HepG2 (cell line): ENCODE measurements around the gene GSK3A. TPM values are rescaled to one million over a fixed set of nuclear protein-coding genes. Genes with fewer than 3 reads are reported as not detected.
A peak's percentile ranks its signal among the peaks of the same experiment; 100 is the strongest.

Experiments used
- BORCS8-MEF2B ChIP-seq: sonication (generic); formaldehyde crosslinking; IDR thresholded peaks from 2 replicates; pipeline ENCODE4 v1.8.0; 2022; ENCODE audit warnings: mild to moderate bottlenecking, missing genetic modification reagents
- E2F5 ChIP-seq: sonication (generic); formaldehyde crosslinking; conservative IDR thresholded peaks from 2 replicates; pipeline ENCODE4 v1.4.0; 2020; ENCODE audit warnings: missing genetic modification reagents
- EZH2 ChIP-seq: conservative IDR thresholded peaks from 2 replicates; pipeline ENCODE4 v1.6.1; 2012; ENCODE audit warnings: mild to moderate bottlenecking, low read depth, low read length, moderate library complexity
- FOXO4 ChIP-seq: sonication (generic); formaldehyde crosslinking; conservative IDR thresholded peaks from 2 replicates; pipeline ENCODE4 v1.8.1; 2023; ENCODE audit warnings: missing genetic modification reagents
- FOXP1 ChIP-seq, 2 experiments: fragments of 450-650 bp in 1 of 2; IDR thresholded peaks; 2 replicates each; pipeline ENCODE4 v1.6.1; 2017 to 2018; ENCODE audit warnings: antibody characterized with exemption in 1 of 2
- HNF1A ChIP-seq, 2 experiments: sonication (generic) in 1 of 2; formaldehyde crosslinking in 1 of 2; IDR thresholded peaks; 2 replicates each; pipeline versions ENCODE4 v1.4.0 to v1.6.1; 2016 to 2020; ENCODE audit warnings: borderline replicate concordance in 1 of 2, low read depth in 1 of 2, mild to moderate bottlenecking in 1 of 2, missing genetic modification reagents in 1 of 2
- MBNL3 ChIP-seq: fragments of 250-450 bp; sonication (Bioruptor Pico); conservative IDR thresholded peaks from 2 replicates; pipeline ENCODE4 v1.8.0; 2022; ENCODE audit warnings: mild to moderate bottlenecking, inconsistent platforms
- MED13 ChIP-seq: sonication (generic); formaldehyde crosslinking; IDR thresholded peaks from 2 replicates; pipeline ENCODE4 v1.5.0; 2020; ENCODE audit warnings: missing genetic modification reagents
- PITX1 ChIP-seq: sonication (generic); formaldehyde crosslinking; IDR thresholded peaks from 2 replicates; pipeline ENCODE4 v1.5.1; 2020; ENCODE audit warnings: mild to moderate bottlenecking, missing genetic modification reagents
- SIX1 ChIP-seq: sonication (generic); formaldehyde crosslinking; IDR thresholded peaks from 2 replicates; pipeline ENCODE4 v1.4.0; 2020; ENCODE audit warnings: missing genetic modification reagents, borderline replicate concordance
- SP140L ChIP-seq: sonication (generic); formaldehyde crosslinking; IDR thresholded peaks from 2 replicates; pipeline ENCODE4 v1.4.0; 2020; ENCODE audit warnings: missing genetic modification reagents, borderline replicate concordance
- SSRP1 ChIP-seq: IDR thresholded peaks from 2 replicates; pipeline ENCODE4 v1.6.1; 2016; ENCODE audit warnings: control low read depth
- TCF12 ChIP-seq, 2 experiments: fragments of 450-650 bp in 1 of 2; sonication (generic) in 1 of 2; formaldehyde crosslinking in 1 of 2; IDR thresholded peaks; 2 replicates each; pipeline versions ENCODE4 v1.6.1 to v1.8.0; 2017 to 2022; ENCODE audit warnings: antibody characterized with exemption in 1 of 2, mild to moderate bottlenecking in 1 of 2, missing genetic modification reagents in 1 of 2, moderate library complexity in 1 of 2
- XBP1 ChIP-seq: sonication (generic); formaldehyde crosslinking; IDR thresholded peaks from 2 replicates; pipeline ENCODE4 v1.5.0; 2020; ENCODE audit warnings: missing genetic modification reagents
- ZBTB33 ChIP-seq: sonication (generic); formaldehyde crosslinking; IDR thresholded peaks from 2 replicates; pipeline ENCODE4 v1.4.0; 2020; ENCODE audit warnings: missing genetic modification reagents
- ZFP36 ChIP-seq: fragments of 150-350 bp; IDR thresholded peaks from 2 replicates; pipeline ENCODE4 v1.6.1; 2018; ENCODE audit warnings: borderline replicate concordance, low read length, low read depth; ENCODE audit not compliant: partially characterized antibody
- ZKSCAN5 ChIP-seq: sonication (generic); formaldehyde crosslinking; IDR thresholded peaks from 2 replicates; pipeline ENCODE4 v1.5.1; 2020; ENCODE audit warnings: mild to moderate bottlenecking, missing genetic modification reagents
- ZNF251 ChIP-seq: sonication (generic); formaldehyde crosslinking; IDR thresholded peaks from 2 replicates; pipeline ENCODE4 v1.9.0; 2021; ENCODE audit warnings: mild to moderate bottlenecking, missing genetic modification reagents
- ZNF784 ChIP-seq: sonication (generic); formaldehyde crosslinking; IDR thresholded peaks from 2 replicates; pipeline ENCODE4 v1.5.1; 2020; ENCODE audit warnings: missing genetic modification reagents, mild to moderate bottlenecking, borderline replicate concordance
- polyA plus RNA-seq, 8 experiments: library from polyadenylated mRNA; depleted of rRNA in 3 of 8; stranded (reverse) in 7 of 8; unstranded in 1 of 8; fragments of >200 nt; fragmentation: Illumina TruSeq in 4 of 8; extraction: Trizol in 4 of 8; gene quantifications; 2 replicates each; pipeline versions ENCODE4 v1.2.1 to v1.2.3, GENCODE V29; 2011 to 2016; ENCODE audit warnings: low read depth in 4 of 8, missing spikeins in 1 of 8, mixed read lengths in 1 of 8; ENCODE audit not compliant: insufficient read depth in 1 of 8
- total RNA-seq, 5 experiments: library from RNA; depleted of rRNA; stranded (reverse); fragments of >200 nt; fragmentation: Illumina TruSeq; extraction: Trizol; gene quantifications; 2 replicates each; pipeline ENCODE4 v1.2.3, GENCODE V29; 2016; ENCODE audit warnings: low read depth in 1 of 5

GSK3A gene
- total and polyA plus RNA-seq, 2 of the 13 experiments (the other 11 are each of a cell fraction or from before 2014, with no cell fraction given): 16.9 to 52.5 TPM

- TF ChIP-seq E2F5 (no peak), TCF12 (IDR thresholded peaks at IDR 0.05) (no peak), TCF12 (CRISPR knock-in tag; IDR thresholded peaks at IDR 0.05) (no peak), MBNL3 (CRISPR knock-in tag) (no peak), ZFP36 (no peak), FOXP1 (IDR thresholded peaks at IDR 0.05) (no peak), FOXP1 (CRISPR knock-in tag; IDR thresholded peaks at IDR 0.05) (no peak), SP140L (no peak), HNF1A (IDR thresholded peaks at IDR 0.05; ENCODE audit: low read depth) (no peak), HNF1A (CRISPR knock-in tag; IDR thresholded peaks at IDR 0.05; ENCODE audit: borderline replicate concordance) (no peak), ZBTB33 (no peak), PITX1 (CRISPR knock-in tag) (no peak), ZNF784 (CRISPR knock-in tag) (no peak), FOXO4 (CRISPR knock-in tag) (no peak), ZKSCAN5 (CRISPR knock-in tag) (no peak), MED13 (CRISPR knock-in tag) (no peak), XBP1 (CRISPR knock-in tag) (no peak), SIX1 (CRISPR knock-in tag) (no peak), EZH2 (no peak), ZNF251 (CRISPR knock-in tag) (no peak), BORCS8-MEF2B (CRISPR knock-in tag) (0 out of 2 replicates have a peak, but pooled peaks have one; percentile 8), SSRP1 (CRISPR knock-in tag) (no peak)
These were observed 12.7 kb upstream of the GSK3A start, which contains the start of gene ERF (continued) for GRCh38 chr19:42254850-42255765.
